K562 (cell line): ENCODE data around the gene ITGA11. TPM values are rescaled to one million over a fixed set of nuclear protein-coding genes. Genes with fewer than 3 reads are reported as not detected.

Source experiments
- ATF6 ChIP-seq: sonication (generic); formaldehyde crosslinking; IDR thresholded peaks from 2 replicates; pipeline ENCODE4 v1.4.0; 2020; ENCODE audit warnings: mild to moderate bottlenecking, missing genetic modification reagents
- BRD4 ChIP-seq: fragments of 200-600 bp; sonication (generic); IDR thresholded peaks from 2 replicates; pipeline ENCODE4 v1.6.1; 2017; ENCODE audit warnings: inconsistent platforms
- C11orf30 ChIP-seq: fragments of 450-650 bp; IDR thresholded peaks from 2 replicates; pipeline ENCODE4 v1.6.1; 2016; ENCODE audit warnings: low read depth, mild to moderate bottlenecking
- MAFG ChIP-seq: fragments of 450-650 bp; conservative IDR thresholded peaks from 2 replicates; pipeline ENCODE4 v1.6.1; 2016; ENCODE audit warnings: missing genetic modification characterization, missing compliant biosample characterization
- PATZ1 ChIP-seq: fragments of 250-450 bp; sonication (Bioruptor Pico); IDR thresholded peaks from 2 replicates; pipeline ENCODE4 v1.5.0; 2020; ENCODE audit warnings: mild to moderate bottlenecking, borderline replicate concordance
- SLC30A9 ChIP-seq: fragments of 250-450 bp; sonication (Bioruptor Pico); IDR thresholded peaks from 2 replicates; pipeline ENCODE4 v1.8.0; 2022; ENCODE audit warnings: mild to moderate bottlenecking, moderate library complexity
- ZBTB1 ChIP-seq: sonication (generic); formaldehyde crosslinking; IDR thresholded peaks from 2 replicates; pipeline ENCODE4 v1.8.1; 2023; ENCODE audit warnings: missing genetic modification reagents, low read depth, mild to moderate bottlenecking, borderline replicate concordance
- ZNF398 ChIP-seq: fragments of 250-450 bp; sonication (Bioruptor Pico); IDR thresholded peaks from 2 replicates; pipeline ENCODE4 v1.8.0; 2021; ENCODE audit warnings: moderate library complexity, mild to moderate bottlenecking, inconsistent platforms
- ZNF668 ChIP-seq: fragments of 250-450 bp; sonication (Bioruptor Pico); IDR thresholded peaks from 2 replicates; pipeline ENCODE4 v1.8.0; 2022; ENCODE audit warnings: mild to moderate bottlenecking, inconsistent platforms
- polyA plus RNA-seq, 8 experiments: library from polyadenylated mRNA; depleted of rRNA in 4 of 8; stranded (reverse) in 5 of 8; unstranded in 3 of 8; fragments of >200 nt; fragmentation: Nextera tagmentation in 2 of 8; fragmentation: Illumina TruSeq in 1 of 8; extraction: Ambion mirVana in 2 of 8; extraction: Trizol in 1 of 8; gene quantifications; 2 replicates each; pipeline versions ENCODE4 v1.2.1 to v1.2.3, GENCODE V29; 2011 to 2014; ENCODE audit warnings: inconsistent platforms in 1 of 8, missing spikeins in 1 of 8
- total RNA-seq, 7 experiments: library from RNA; depleted of rRNA in 6 of 7; stranded (reverse); fragments of >200 nt in 6 of 7; fragmentation: Illumina TruSeq in 2 of 7; extraction: Trizol in 2 of 7; gene quantifications; 2 replicates each; pipeline versions ENCODE4 v1.2.1 to v1.2.3, GENCODE V29; 2011 to 2021; ENCODE audit warnings: low replicate concordance in 1 of 7
- TF ChIP-seq, protein P1 (sequence below): fragments of 250-450 bp; sonication (Bioruptor Pico); IDR thresholded peaks from 2 replicates; pipeline ENCODE4 v1.5.0; 2022; ENCODE audit warnings: mild to moderate bottlenecking
- TF ChIP-seq, protein P2 (sequence below): fragments of 450-650 bp; formaldehyde crosslinking; IDR thresholded peaks from 2 replicates; pipeline ENCODE4 v1.4.0; 2020; ENCODE audit warnings: mild to moderate bottlenecking, mixed read lengths
- TF ChIP-seq, protein P3 (sequence below): fragments of 450-650 bp; formaldehyde crosslinking; IDR thresholded peaks from 2 replicates; pipeline ENCODE4 v1.4.0; 2020; ENCODE audit warnings: mild to moderate bottlenecking, moderate library complexity
- TF ChIP-seq, protein P4 (sequence below), 3 experiments: IDR thresholded peaks in 2 of 3; conservative IDR thresholded peaks in 1 of 3; 2 replicates each; pipeline ENCODE4 v1.5.1; 2011 to 2012; ENCODE audit warnings: low read length in 3 of 3, mild to moderate bottlenecking in 3 of 3, control low read depth in 2 of 3, improper control_type of control experiment in 1 of 3, inconsistent platforms in 1 of 3, low read depth in 1 of 3, mixed read lengths in 1 of 3, moderate library complexity in 1 of 3; ENCODE audit not compliant: insufficient read depth in 2 of 3

The ITGA11 gene
- total and polyA plus RNA-seq, 9 of the 15 experiments (the other 6 are each of a cell fraction or from before 2014, with no cell fraction given): 0.01 TPM; not detected in 8

- TF ChIP-seq, protein P1, sequence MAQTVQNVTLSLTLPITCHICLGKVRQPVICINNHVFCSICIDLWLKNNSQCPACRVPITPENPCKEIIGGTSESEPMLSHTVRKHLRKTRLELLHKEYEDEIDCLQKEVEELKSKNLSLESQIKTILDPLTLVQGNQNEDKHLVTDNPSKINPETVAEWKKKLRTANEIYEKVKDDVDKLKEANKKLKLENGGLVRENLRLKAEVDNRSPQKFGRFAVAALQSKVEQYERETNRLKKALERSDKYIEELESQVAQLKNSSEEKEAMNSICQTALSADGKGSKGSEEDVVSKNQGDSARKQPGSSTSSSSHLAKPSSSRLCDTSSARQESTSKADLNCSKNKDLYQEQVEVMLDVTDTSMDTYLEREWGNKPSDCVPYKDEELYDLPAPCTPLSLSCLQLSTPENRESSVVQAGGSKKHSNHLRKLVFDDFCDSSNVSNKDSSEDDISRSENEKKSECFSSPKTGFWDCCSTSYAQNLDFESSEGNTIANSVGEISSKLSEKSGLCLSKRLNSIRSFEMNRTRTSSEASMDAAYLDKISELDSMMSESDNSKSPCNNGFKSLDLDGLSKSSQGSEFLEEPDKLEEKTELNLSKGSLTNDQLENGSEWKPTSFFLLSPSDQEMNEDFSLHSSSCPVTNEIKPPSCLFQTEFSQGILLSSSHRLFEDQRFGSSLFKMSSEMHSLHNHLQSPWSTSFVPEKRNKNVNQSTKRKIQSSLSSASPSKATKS (CRISPR knock-in tag): no peak
- TF ChIP-seq, protein P2, sequence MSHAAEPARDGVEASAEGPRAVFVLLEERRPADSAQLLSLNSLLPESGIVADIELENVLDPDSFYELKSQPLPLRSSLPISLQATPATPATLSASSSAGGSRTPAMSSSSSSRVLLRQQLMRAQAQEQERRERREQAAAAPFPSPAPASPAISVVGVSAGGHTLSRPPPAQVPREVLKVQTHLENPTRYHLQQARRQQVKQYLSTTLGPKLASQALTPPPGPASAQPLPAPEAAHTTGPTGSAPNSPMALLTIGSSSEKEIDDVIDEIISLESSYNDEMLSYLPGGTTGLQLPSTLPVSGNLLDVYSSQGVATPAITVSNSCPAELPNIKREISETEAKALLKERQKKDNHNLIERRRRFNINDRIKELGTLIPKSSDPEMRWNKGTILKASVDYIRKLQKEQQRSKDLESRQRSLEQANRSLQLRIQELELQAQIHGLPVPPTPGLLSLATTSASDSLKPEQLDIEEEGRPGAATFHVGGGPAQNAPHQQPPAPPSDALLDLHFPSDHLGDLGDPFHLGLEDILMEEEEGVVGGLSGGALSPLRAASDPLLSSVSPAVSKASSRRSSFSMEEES (CRISPR knock-in tag): no peak
- TF ChIP-seq PATZ1 (CRISPR knock-in tag) (no peak), BRD4 (no peak), ATF6 (no peak), ZNF668 (CRISPR knock-in tag) (no peak), SLC30A9 (no peak), MAFG (tag) (peak; percentile 77), ZBTB1 (no peak), ZNF398 (CRISPR knock-in tag) (no peak), C11orf30 (peak; percentile 73)
- TF ChIP-seq, protein P3, sequence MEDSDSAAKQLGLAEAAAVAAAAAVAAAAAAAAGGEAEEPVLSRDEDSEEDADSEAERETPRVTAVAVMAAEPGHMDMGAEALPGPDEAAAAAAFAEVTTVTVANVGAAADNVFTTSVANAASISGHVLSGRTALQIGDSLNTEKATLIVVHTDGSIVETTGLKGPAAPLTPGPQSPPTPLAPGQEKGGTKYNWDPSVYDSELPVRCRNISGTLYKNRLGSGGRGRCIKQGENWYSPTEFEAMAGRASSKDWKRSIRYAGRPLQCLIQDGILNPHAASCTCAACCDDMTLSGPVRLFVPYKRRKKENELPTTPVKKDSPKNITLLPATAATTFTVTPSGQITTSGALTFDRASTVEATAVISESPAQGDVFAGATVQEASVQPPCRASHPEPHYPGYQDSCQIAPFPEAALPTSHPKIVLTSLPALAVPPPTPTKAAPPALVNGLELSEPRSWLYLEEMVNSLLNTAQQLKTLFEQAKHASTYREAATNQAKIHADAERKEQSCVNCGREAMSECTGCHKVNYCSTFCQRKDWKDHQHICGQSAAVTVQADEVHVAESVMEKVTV (CRISPR knock-in tag): no peak
- TF ChIP-seq, protein P4, sequence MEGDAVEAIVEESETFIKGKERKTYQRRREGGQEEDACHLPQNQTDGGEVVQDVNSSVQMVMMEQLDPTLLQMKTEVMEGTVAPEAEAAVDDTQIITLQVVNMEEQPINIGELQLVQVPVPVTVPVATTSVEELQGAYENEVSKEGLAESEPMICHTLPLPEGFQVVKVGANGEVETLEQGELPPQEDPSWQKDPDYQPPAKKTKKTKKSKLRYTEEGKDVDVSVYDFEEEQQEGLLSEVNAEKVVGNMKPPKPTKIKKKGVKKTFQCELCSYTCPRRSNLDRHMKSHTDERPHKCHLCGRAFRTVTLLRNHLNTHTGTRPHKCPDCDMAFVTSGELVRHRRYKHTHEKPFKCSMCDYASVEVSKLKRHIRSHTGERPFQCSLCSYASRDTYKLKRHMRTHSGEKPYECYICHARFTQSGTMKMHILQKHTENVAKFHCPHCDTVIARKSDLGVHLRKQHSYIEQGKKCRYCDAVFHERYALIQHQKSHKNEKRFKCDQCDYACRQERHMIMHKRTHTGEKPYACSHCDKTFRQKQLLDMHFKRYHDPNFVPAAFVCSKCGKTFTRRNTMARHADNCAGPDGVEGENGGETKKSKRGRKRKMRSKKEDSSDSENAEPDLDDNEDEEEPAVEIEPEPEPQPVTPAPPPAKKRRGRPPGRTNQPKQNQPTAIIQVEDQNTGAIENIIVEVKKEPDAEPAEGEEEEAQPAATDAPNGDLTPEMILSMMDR (IDR thresholded peaks at IDR 0.05 in 2 of 3, conservative IDR thresholded peaks at IDR 0.05 in 1 of 3; ENCODE audit: insufficient read depth in 2 of 3, low read depth in 1 of 3, low read length in 3 of 3): no peak
These were observed 31.9 kb downstream of the ITGA11 start (continued) for GRCh38 chr15:68400066-68400456.
